GM12874 (cell line): ENCODE data around the gene RIBC1.

Source experiments
- TF ChIP-seq, protein P1 (sequence below): IDR thresholded peaks from 2 replicates; pipeline ENCODE4 v1.5.1; 2011; ENCODE audit warnings: low read depth, mild to moderate bottlenecking, control low read depth, low read length, moderate library complexity; ENCODE audit not compliant: insufficient read depth

Gene RIBC1

DNA sequence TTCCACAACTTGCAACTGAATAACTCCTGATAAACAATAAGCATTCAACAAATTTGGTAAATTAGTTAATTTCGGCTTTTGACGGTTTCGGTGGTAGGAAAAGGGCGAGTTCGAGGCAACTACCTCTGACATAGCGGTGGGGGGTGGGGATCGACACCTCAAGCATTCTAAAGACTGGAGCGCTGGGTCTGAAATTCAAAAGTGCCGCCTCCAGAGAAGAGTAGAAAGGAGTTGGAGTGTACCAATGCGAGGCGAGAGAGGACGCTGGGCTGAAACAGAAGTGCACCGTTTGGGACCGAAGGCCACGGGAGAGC lies 944 bp upstream of the RIBC1 start:
- TF ChIP-seq, protein P1, sequence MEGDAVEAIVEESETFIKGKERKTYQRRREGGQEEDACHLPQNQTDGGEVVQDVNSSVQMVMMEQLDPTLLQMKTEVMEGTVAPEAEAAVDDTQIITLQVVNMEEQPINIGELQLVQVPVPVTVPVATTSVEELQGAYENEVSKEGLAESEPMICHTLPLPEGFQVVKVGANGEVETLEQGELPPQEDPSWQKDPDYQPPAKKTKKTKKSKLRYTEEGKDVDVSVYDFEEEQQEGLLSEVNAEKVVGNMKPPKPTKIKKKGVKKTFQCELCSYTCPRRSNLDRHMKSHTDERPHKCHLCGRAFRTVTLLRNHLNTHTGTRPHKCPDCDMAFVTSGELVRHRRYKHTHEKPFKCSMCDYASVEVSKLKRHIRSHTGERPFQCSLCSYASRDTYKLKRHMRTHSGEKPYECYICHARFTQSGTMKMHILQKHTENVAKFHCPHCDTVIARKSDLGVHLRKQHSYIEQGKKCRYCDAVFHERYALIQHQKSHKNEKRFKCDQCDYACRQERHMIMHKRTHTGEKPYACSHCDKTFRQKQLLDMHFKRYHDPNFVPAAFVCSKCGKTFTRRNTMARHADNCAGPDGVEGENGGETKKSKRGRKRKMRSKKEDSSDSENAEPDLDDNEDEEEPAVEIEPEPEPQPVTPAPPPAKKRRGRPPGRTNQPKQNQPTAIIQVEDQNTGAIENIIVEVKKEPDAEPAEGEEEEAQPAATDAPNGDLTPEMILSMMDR: no peak

DNA sequence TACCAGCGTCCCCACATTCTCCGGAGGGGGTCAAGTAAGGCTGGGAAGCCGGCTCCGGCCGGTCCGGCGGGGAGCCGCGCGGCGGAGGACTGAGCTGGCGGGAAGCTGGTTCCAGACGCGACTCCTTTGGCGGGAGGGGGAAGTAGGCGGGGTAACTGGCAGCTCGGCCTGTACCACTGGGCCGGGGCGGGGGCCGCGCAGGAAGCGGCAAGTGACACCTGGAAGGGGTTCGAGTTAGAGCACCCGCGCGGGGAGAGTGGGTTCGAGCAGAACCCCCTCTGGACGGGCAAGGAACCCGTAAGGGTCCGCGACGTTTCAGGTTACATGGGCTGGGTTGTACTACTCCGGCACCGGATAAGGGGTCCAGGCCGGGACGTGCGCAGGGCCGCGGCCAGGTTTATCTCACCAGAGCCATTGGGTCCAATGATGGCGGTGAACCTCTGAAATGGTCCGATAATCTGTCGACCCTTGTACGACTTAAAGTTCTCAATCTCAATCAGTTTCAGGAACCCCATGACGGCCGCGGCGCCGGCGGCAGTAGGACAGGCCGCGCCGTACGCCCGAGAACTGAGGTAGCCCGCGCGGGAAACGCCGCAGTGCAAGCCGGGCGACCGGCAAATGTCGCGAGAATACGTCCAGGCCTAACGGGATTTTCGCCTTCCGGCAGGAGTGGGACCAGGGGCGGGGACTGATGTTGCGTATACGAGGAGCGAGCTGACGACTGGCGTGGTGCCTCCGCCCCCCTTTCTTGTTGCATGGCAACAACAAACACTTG lies 400 bp upstream of the RIBC1 start, which contains the start of gene SMC1A:
SMC1A (minus strand) TSS at position 569 of the 775 bp plus-strand sequence; CDS start at position 515, 54 bp downstream.
- TF ChIP-seq, protein P1: no peak

DNA sequence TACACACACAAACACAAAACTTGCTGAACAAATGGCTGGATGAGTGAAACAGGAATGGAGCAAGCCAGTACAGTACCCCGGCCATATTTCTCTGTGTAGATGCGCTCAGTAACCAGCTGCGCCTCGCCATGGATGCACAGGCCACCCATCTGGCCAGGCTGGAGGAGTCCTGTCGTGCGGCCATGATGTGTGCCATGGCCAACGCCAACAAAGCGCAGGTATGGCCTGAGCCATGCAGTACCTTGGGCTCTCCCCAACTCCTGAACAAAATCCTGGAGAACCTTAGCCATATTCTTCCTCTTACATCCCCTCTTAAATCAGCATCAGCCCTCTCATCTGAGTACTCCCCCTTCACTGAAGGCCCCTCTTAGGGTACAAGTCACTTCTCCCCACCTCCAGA lies 7.1 kb downstream of the RIBC1 start:
- TF ChIP-seq, protein P1: no peak

DNA sequence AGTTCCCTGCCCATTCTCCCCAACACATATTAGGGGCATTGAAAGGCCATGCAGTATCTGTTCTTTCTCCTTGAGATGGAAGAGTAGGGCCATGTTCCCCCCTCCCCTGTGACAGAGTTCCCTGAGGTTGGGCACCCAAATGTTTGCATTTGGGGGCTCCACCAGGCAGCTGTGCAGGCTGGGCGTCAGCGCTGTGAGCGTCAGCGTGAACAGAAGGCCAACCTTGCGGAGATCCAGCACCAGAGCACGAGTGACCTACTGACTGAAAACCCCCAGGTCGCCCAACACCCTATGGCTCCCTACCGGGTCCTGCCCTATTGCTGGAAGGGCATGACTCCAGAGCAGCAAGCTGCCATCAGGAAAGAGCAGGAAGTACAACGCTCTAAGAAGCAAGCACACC lies 7.6 kb downstream of the RIBC1 start:
- TF ChIP-seq, protein P1: no peak

DNA sequence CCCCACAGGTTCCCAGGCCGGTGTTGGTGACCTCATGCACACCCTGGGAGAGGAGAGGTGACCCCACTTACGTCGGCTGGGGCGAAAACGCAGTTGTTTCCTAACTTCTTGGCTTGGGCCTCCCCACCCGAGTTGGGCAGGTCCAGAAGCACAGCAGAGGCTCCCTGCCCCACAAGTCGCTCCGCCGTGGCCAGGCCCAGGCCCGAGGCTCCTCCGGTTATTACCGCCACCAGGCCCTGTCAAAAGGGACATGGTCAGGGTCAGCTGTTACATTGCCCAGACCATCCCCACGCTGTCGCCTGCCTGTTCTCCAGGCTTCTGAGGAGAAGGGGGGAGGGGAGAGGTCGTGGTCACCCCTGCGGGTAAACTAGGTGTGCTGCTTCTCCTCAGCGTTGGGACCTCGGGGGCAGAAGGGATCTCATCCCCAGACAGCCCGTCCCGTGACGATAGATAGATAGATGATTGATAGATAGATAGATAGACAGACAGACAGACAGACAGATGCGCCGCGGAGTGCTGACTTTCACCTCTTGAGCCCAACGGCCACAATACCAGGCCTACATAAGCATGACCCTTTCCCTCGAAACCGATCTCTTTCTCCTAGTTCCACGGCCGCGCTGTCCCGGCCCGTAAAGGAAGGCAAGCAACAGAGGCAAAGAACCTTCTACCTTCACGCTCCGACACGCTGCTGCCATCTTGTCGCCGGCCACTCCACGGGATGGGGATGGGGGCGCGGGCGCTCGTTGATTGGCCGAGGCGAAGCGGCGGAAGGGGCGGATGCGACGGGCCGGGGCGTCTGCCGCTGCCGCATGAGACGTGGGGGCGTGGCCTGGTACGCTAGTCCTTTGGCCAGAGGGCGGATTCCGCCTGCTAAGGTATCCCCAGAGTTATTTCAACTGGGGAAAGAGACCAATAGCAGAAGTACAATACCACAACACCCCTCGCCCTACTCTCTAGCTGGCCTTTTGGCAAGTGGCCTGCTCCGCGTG lies 11.3 kb downstream of the RIBC1 start, which contains the start of gene HSD17B10:
HSD17B10 (minus strand) TSS at position 720 of the 989 bp plus-strand sequence; CDS start at position 695, 25 bp downstream.
- TF ChIP-seq, protein P1: no peak

DNA sequence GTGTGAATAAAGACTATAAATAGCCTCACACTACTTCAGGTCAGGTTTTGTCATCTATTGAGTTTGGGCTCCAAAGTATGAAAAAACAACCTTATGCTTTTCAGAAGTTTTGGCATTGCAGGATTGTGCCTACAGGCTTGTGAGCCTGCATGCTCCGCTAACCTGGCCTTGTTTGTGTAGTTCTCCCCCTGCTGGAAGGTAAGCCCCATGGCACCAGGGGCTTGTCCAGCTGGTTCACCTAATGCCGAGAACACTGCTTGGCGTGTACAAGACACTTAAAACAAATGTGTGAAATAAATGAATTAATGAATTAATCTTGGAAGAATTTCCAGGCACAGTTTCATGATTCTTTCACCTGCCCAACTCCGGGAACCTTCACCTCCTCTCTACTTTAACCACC lies 13.3 kb downstream of the RIBC1 start:
- TF ChIP-seq, protein P1: peak; percentile 76

DNA sequence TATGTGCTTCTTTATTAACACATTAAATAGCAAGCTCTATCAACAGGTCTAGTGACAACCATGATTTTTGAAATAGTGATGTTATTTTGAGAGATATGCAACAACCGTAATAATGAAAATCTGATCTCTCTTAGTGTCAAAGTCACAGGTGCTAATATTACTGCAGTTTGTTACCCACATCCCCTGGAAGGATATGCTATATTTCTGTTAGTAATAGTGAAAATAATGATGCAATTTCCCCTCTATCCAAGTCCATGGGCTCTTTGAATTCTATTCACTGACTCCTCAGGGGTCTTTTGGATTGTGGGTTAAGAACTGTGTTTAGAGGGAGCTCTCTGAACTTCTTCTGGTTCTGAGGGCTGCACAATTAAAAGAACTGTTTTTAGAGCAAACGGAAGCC lies 14.5 kb downstream of the RIBC1 start:
- TF ChIP-seq, protein P1: no peak
